HEK293T (cell line): ENCODE results near the gene THRB.

Experiments
- CTBP1 ChIP-seq: fragments of 450-650 bp; IDR thresholded peaks from 2 replicates; pipeline ENCODE4 v1.6.1; 2016; ENCODE audit warnings: borderline replicate concordance
- ELF4 ChIP-seq: fragments of 450-650 bp; IDR thresholded peaks from 2 replicates; pipeline ENCODE4 v1.6.1; 2017; ENCODE audit warnings: antibody characterized with exemption
- FOXM1 ChIP-seq: fragments of 450-650 bp; IDR thresholded peaks from 2 replicates; pipeline ENCODE4 v1.6.1; 2017; ENCODE audit warnings: mild to moderate bottlenecking, borderline replicate concordance
- TF ChIP-seq, protein P1 (sequence below): fragments of 450-650 bp; IDR thresholded peaks from 2 replicates; pipeline ENCODE4 v1.6.1; 2016

GRCh38 chr3:24389108-24390090 is 105.3 kb downstream of the THRB start:
- TF ChIP-seq FOXM1 (no peak), CTBP1 (no peak), ELF4 (no peak)
- TF ChIP-seq, protein P1, sequence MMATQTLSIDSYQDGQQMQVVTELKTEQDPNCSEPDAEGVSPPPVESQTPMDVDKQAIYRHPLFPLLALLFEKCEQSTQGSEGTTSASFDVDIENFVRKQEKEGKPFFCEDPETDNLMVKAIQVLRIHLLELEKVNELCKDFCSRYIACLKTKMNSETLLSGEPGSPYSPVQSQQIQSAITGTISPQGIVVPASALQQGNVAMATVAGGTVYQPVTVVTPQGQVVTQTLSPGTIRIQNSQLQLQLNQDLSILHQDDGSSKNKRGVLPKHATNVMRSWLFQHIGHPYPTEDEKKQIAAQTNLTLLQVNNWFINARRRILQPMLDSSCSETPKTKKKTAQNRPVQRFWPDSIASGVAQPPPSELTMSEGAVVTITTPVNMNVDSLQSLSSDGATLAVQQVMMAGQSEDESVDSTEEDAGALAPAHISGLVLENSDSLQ = peak; percentile 69
